PC-9 (cell line): ENCODE data around the gene ZNF598.

Experiments
- EZH2 ChIP-seq: fragments of 200-600 bp; sonication (generic); IDR thresholded peaks from 2 replicates; pipeline ENCODE4 v1.8.0; 2017; ENCODE audit warnings: antibody characterized with exemption, low read depth
- TF ChIP-seq, protein P1 (sequence below): fragments of 200-600 bp; sonication (generic); conservative IDR thresholded peaks from 2 replicates; pipeline ENCODE4 v1.6.1; 2017; ENCODE audit warnings: mixed run types, antibody characterized with exemption, mild to moderate bottlenecking, moderate library complexity

GRCh38 chr16:2013527-2013926 is 3.9 kb upstream of the ZNF598 start:
- TF ChIP-seq, protein P1, sequence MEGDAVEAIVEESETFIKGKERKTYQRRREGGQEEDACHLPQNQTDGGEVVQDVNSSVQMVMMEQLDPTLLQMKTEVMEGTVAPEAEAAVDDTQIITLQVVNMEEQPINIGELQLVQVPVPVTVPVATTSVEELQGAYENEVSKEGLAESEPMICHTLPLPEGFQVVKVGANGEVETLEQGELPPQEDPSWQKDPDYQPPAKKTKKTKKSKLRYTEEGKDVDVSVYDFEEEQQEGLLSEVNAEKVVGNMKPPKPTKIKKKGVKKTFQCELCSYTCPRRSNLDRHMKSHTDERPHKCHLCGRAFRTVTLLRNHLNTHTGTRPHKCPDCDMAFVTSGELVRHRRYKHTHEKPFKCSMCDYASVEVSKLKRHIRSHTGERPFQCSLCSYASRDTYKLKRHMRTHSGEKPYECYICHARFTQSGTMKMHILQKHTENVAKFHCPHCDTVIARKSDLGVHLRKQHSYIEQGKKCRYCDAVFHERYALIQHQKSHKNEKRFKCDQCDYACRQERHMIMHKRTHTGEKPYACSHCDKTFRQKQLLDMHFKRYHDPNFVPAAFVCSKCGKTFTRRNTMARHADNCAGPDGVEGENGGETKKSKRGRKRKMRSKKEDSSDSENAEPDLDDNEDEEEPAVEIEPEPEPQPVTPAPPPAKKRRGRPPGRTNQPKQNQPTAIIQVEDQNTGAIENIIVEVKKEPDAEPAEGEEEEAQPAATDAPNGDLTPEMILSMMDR = no peak
- TF ChIP-seq EZH2 = no peak
